HEK293 (cell line): ENCODE measurements around the gene TMEM100.

Source experiments
- CTCF ChIA-PET: fragments of 350-600 bp; formaldehyde crosslinking; extraction: SDS; loops from one replicate; lab custom pipeline; 2021; ENCODE audit warnings: antibody characterized with exemption; lab: Yijun Ruan, JAX
- POLR2A ChIA-PET: fragments of 300-600 bp; formaldehyde crosslinking; extraction: SDS; loops from one replicate; lab custom pipeline; 2020; ENCODE audit warnings: antibody characterized with exemption, inconsistent platforms; lab: Yijun Ruan, JAX
- H3K27ac ChIP-seq: fragments of 200-500 bp; sonication (Bioruptor generic); 2 replicates; pipeline ENCODE4 v1.5.1; 2014; ENCODE audit warnings: low read depth, low read length, control low read depth, inconsistent platforms; ENCODE audit errors: extremely low read depth
- H3K36me3 ChIP-seq, 2 experiments: fragments of 200-500 bp in 1 of 2; sonication (Bioruptor generic) in 1 of 2; 1 replicate in 1 of 2; 2 replicates in 1 of 2; pipeline ENCODE4 v1.5.1; 2014 to 2017; ENCODE audit warnings: inconsistent platforms in 2 of 2, low read length in 2 of 2; ENCODE audit not compliant: control insufficient read depth in 2 of 2, insufficient read depth in 1 of 2
- H3K4me1 ChIP-seq: fragments of 200-500 bp; sonication (Bioruptor generic); 2 replicates; pipeline ENCODE4 v1.5.1; 2014; ENCODE audit warnings: mild to moderate bottlenecking, low read length, inconsistent platforms; ENCODE audit not compliant: control insufficient read depth, insufficient read depth
- H3K4me3 ChIP-seq: 2 replicates; pipeline ENCODE4 v1.5.1; 2011; ENCODE audit warnings: low read depth, mild to moderate bottlenecking, control low read depth, low read length, moderate library complexity
- H3K9me3 ChIP-seq: fragments of 200-500 bp; sonication (Bioruptor generic); 2 replicates; pipeline ENCODE4 v1.5.1; 2014; ENCODE audit warnings: low read depth, low read length, inconsistent platforms; ENCODE audit not compliant: control insufficient read depth, insufficient read depth
- CTCF ChIP-seq: fragments of 450-650 bp; formaldehyde crosslinking; IDR thresholded peaks from 2 replicates; pipeline ENCODE4 v1.5.1; 2016; ENCODE audit warnings: missing biosample characterization, missing genetic modification characterization
- GLIS1 ChIP-seq: fragments of 450-650 bp; formaldehyde crosslinking; IDR thresholded peaks from 2 replicates; pipeline ENCODE4 v1.5.1; 2016; ENCODE audit warnings: missing biosample characterization, missing genetic modification characterization
- IKZF3 ChIP-seq: fragments of 450-650 bp; IDR thresholded peaks from 2 replicates; pipeline ENCODE4 v1.5.0; 2018; ENCODE audit warnings: missing biosample characterization, mild to moderate bottlenecking, missing genetic modification characterization, moderate library complexity
- MYNN ChIP-seq: fragments of 450-650 bp; formaldehyde crosslinking; IDR thresholded peaks from 2 replicates; pipeline ENCODE4 v1.5.1; 2016; ENCODE audit warnings: missing biosample characterization, missing genetic modification characterization, borderline replicate concordance
- OSR2 ChIP-seq: fragments of 450-650 bp; formaldehyde crosslinking; IDR thresholded peaks from 2 replicates; pipeline ENCODE4 v1.5.1; 2016; ENCODE audit warnings: missing biosample characterization, missing genetic modification characterization
- PRDM2 ChIP-seq: fragments of 450-650 bp; formaldehyde crosslinking; IDR thresholded peaks from 2 replicates; pipeline ENCODE4 v1.5.1; 2016; ENCODE audit warnings: missing biosample characterization, missing genetic modification characterization, borderline replicate concordance
- SCRT1 ChIP-seq: fragments of 450-650 bp; formaldehyde crosslinking; IDR thresholded peaks from 2 replicates; pipeline ENCODE4 v1.5.1; 2016; ENCODE audit warnings: missing biosample characterization, missing genetic modification characterization, borderline replicate concordance
- TRIM28 ChIP-seq: IDR thresholded peaks from 2 replicates; pipeline ENCODE4 v1.6.1; 2011; ENCODE audit warnings: low read length, control low read depth, borderline replicate concordance
- TSHZ1 ChIP-seq: fragments of 450-650 bp; formaldehyde crosslinking; IDR thresholded peaks from 2 replicates; pipeline ENCODE4 v1.5.1; 2016; ENCODE audit warnings: missing biosample characterization, missing genetic modification characterization, borderline replicate concordance
- ZBTB17 ChIP-seq: fragments of 450-650 bp; formaldehyde crosslinking; IDR thresholded peaks from 2 replicates; pipeline ENCODE4 v1.5.1; 2016; ENCODE audit warnings: missing biosample characterization, missing genetic modification characterization
- ZBTB21 ChIP-seq: fragments of 450-650 bp; formaldehyde crosslinking; IDR thresholded peaks from 2 replicates; pipeline ENCODE4 v1.5.1; 2017; ENCODE audit warnings: missing biosample characterization, missing genetic modification characterization
- ZNF223 ChIP-seq: fragments of 450-650 bp; formaldehyde crosslinking; IDR thresholded peaks from 2 replicates; pipeline ENCODE4 v1.5.1; 2016; ENCODE audit warnings: missing biosample characterization, missing genetic modification characterization
- ZNF341 ChIP-seq: fragments of 450-650 bp; formaldehyde crosslinking; IDR thresholded peaks from 2 replicates; pipeline ENCODE4; 2016; ENCODE audit warnings: low read depth, missing biosample characterization, missing genetic modification characterization
- ZNF404 ChIP-seq: fragments of 450-650 bp; formaldehyde crosslinking; IDR thresholded peaks from 2 replicates; pipeline ENCODE4 v1.5.1; 2017; ENCODE audit warnings: missing biosample characterization, missing genetic modification characterization
- ZNF549 ChIP-seq: fragments of 450-650 bp; IDR thresholded peaks from 2 replicates; pipeline ENCODE4 v1.5.1; 2018; ENCODE audit warnings: missing biosample characterization, missing genetic modification characterization, mild to moderate bottlenecking, inconsistent platforms, moderate library complexity
- ZNF580 ChIP-seq: fragments of 450-650 bp; formaldehyde crosslinking; IDR thresholded peaks from 2 replicates; pipeline ENCODE4 v1.5.1; 2016; ENCODE audit warnings: missing biosample characterization, missing genetic modification characterization
- ZSCAN30 ChIP-seq: fragments of 450-650 bp; IDR thresholded peaks from 2 replicates; pipeline ENCODE4 v1.5.1; 2018; ENCODE audit warnings: missing biosample characterization, mild to moderate bottlenecking, missing genetic modification characterization, moderate library complexity
- ZXDB ChIP-seq: fragments of 450-650 bp; formaldehyde crosslinking; IDR thresholded peaks from 2 replicates; pipeline ENCODE4 v1.5.1; 2016; ENCODE audit warnings: missing biosample characterization, missing genetic modification characterization

Gene TMEM100

GRCh38 chr17:55731586-55732250 is 9.1 kb upstream of the TMEM100 start (continued):
- no peak for TF ChIP-seq CTCF (tag by site-specific recombination)
- 0 out of 2 replicates have a peak, but pooled peaks have one; percentile 55 for TF ChIP-seq ZXDB (tag by site-specific recombination)
- no peak for TF ChIP-seq ZNF223 (tag by site-specific recombination)
- TF ChIP-seq MYNN (tag by site-specific recombination), result no peak
- TF ChIP-seq ZNF404 (tag by site-specific recombination), result no peak
- TF ChIP-seq OSR2 (tag by site-specific recombination), result peak; percentile 70; the same call in 1 of the 2 replicates
- TF ChIP-seq GLIS1 (tag by site-specific recombination), result peak; percentile 13; the same call in 1 of the 2 replicates
- peak; percentile 50 for TF ChIP-seq ZNF341
- no peak; the same call in 1 of the 2 replicates for TF ChIP-seq TSHZ1 (tag by site-specific recombination)
- TF ChIP-seq ZNF580 (tag by site-specific recombination), result no peak
- peak; percentile 87 for TF ChIP-seq SCRT1
- no peak for TF ChIP-seq ZNF549 (tag by site-specific recombination)
- TF ChIP-seq ZBTB21 (tag by site-specific recombination), result peak; percentile 70
- peak; percentile 55 for TF ChIP-seq TRIM28
- TF ChIP-seq ZSCAN30 (tag by site-specific recombination), result peak; percentile 51; the same call in 1 of the 2 replicates

GRCh38 chr17:55730808-55731207 is 8.1 kb upstream of the TMEM100 start:
- Histone ChIP-seq H3K4me3 (no peak overlapping the region), H3K36me3 (no peaks in the 10 kb centered on the region), H3K9me3 (no peaks in the 10 kb centered on the region), H3K27ac (no peak overlapping the region), H3K4me1 (peaks cover 43% of the 10 kb centered on the region)
- ChIA-PET POLR2A (no interaction called here), CTCF (interaction anchor here (1.3 to 4.3 kb wide), 2 partner anchors 12 to 15 kb away, joined by 4 to 26 read pairs; no protein-coding TSS in a partner anchor)
- no peak for TF ChIP-seq IKZF3 (tag by site-specific recombination)
- peak; percentile 71 for TF ChIP-seq ZBTB17 (tag by site-specific recombination)

- H3K4me1 ChIP-seq, result peaks cover 45% of the 10 kb centered on the region
- ChIA-PET CTCF (interaction anchor here (1.3 to 4.3 kb wide), 2 partner anchors 12 to 15 kb away, joined by 4 to 26 read pairs; no protein-coding TSS in a partner anchor), POLR2A (no interaction called here)
- TF ChIP-seq PRDM2 (tag by site-specific recombination), result no peak
- no peaks in the 10 kb centered on the region for H3K9me3 ChIP-seq
- no peaks in the 10 kb centered on the region for H3K36me3 ChIP-seq
- H3K4me3 ChIP-seq, result no peak overlapping the region
- no peak overlapping the region for H3K27ac ChIP-seq
These were observed 7.7 kb upstream of the TMEM100 start for GRCh38 chr17:55730380-55730779.
